Breast epithelium (tissue), 4 donors: ENCODE results near the gene ABHD4. TPM values are rescaled to one million over a fixed set of nuclear protein-coding genes. Genes with fewer than 3 reads are reported as not detected.

ENCODE experiments used
- DNase-seq, 2 donors: peaks; one replicate each; pipeline ENCODE4 v3.0.0-alpha.2; 2019; ENCODE audit warnings: low spot score in 2 of 2
- H3K27ac ChIP-seq, 2 donors: fragments of 200-600 bp; sonication (generic) in 1 of 2; one replicate each; pipeline ENCODE4 v1.5.1; 2016 to 2019; ENCODE audit warnings: mild to moderate bottlenecking in 1 of 2
- H3K27me3 ChIP-seq, 2 donors: fragments of 200-600 bp; sonication (generic) in 1 of 2; one replicate each; pipeline versions ENCODE4 v1.5.1 to v1.6.0; 2017 to 2019; ENCODE audit warnings: control low read depth in 1 of 2, mild to moderate bottlenecking in 1 of 2
- H3K36me3 ChIP-seq: fragments of 200-600 bp; one replicate; pipeline ENCODE4 v1.5.1; 2019
- H3K4me1 ChIP-seq, 2 donors: fragments of 200-600 bp; sonication (generic); one replicate each; pipeline ENCODE4 v1.5.1; 2016 to 2019; ENCODE audit warnings: control low read depth in 1 of 2
- H3K4me3 ChIP-seq, 3 donors: fragments of 200-600 bp; sonication (generic); 1 replicate in 2 of 3; 2 replicates in 1 of 3; pipeline ENCODE4 v1.5.1; 2016 to 2019; ENCODE audit warnings: mild to moderate bottlenecking in 3 of 3, moderate library complexity in 2 of 3
- H3K9me3 ChIP-seq, 2 donors: fragments of 200-600 bp; sonication (generic) in 1 of 2; one replicate each; pipeline ENCODE4 v1.5.1; 2016 to 2019; ENCODE audit warnings: control low read depth in 1 of 2
- CTCF ChIP-seq, 3 donors: fragments of 450-650 bp; IDR thresholded peaks; one replicate each; pipeline ENCODE4 v1.5.1; 2016 to 2017; ENCODE audit warnings: antibody characterized with exemption in 3 of 3, mild to moderate bottlenecking in 3 of 3, moderate library complexity in 3 of 3
- POLR2A ChIP-seq: fragments of 450-650 bp; IDR thresholded peaks from one replicate; pipeline ENCODE4 v1.6.1; 2016; ENCODE audit warnings: antibody characterized with exemption, mild to moderate bottlenecking, moderate library complexity
- POLR2AphosphoS5 ChIP-seq, 3 donors: sonication (generic); formaldehyde crosslinking; IDR thresholded peaks; one replicate each; pipeline ENCODE4 v1.6.1; 2017; ENCODE audit warnings: antibody characterized with exemption in 3 of 3
- intact Hi-C: fragments of 100-400 bp; cut with DNase I; formaldehyde crosslinking; loops from one replicate; pipeline ENCODE4 v1.15.1; 2023; ENCODE audit warnings: low total_unique reads
- total RNA-seq, 3 donors: library from RNA; depleted of rRNA; stranded (reverse); fragments of >200 nt; gene quantifications; one replicate each; pipeline ENCODE4 v1.1.0, GENCODE V29; 2016

The ABHD4 gene
- total RNA-seq, 3 donors from 2014 or later, result 22.1 to 41.6 (median 25.2) TPM

GRCh38 chr14:22646570-22647254 is 48.6 kb downstream of the ABHD4 start:
- H3K4me3 ChIP-seq, result no peak overlapping the region
- no peak for DNase-seq
- intact Hi-C loops, result no loop called here
- H3K4me1 ChIP-seq, result no peaks in the 10 kb centered on the region
- H3K27me3 ChIP-seq, result no peaks in the 10 kb centered on the region
- TF ChIP-seq CTCF (IDR thresholded peaks at IDR 0.05), result no peak
- TF ChIP-seq POLR2AphosphoS5 (IDR thresholded peaks at IDR 0.05), result no peak
- TF ChIP-seq POLR2A, result no peak
- H3K9me3 ChIP-seq, result no peaks in the 10 kb centered on the region
- H3K36me3 ChIP-seq, result no peaks in the 10 kb centered on the region
- H3K27ac ChIP-seq, result no peak overlapping the region

- Histone ChIP-seq H3K27me3 (no peaks in the 10 kb centered on the region), H3K4me3 (no peak overlapping the region), H3K36me3 (no peaks in the 10 kb centered on the region), H3K9me3 (no peaks in the 10 kb centered on the region), H3K4me1 (no peaks in the 10 kb centered on the region), H3K27ac (no peak overlapping the region)
- TF ChIP-seq POLR2A, result no peak
- no peak for TF ChIP-seq POLR2AphosphoS5 (IDR thresholded peaks at IDR 0.05)
- TF ChIP-seq CTCF (IDR thresholded peaks at IDR 0.05), result no peak
- intact Hi-C loops, result no loop called here
- DNase-seq, result no peak
Measured at GRCh38 chr14:22648506-22648905, 50.4 kb downstream of the ABHD4 start.

- no peak overlapping the region for H3K4me3 ChIP-seq
- H3K9me3 ChIP-seq, result no peaks in the 10 kb centered on the region
- intact Hi-C loops, result no loop called here
- no peak for TF ChIP-seq POLR2A
- no peak for TF ChIP-seq POLR2AphosphoS5 (IDR thresholded peaks at IDR 0.05)
- TF ChIP-seq CTCF (IDR thresholded peaks at IDR 0.05), result no peak
- H3K4me1 ChIP-seq, result no peaks in the 10 kb centered on the region
- H3K27me3 ChIP-seq, result no peaks in the 10 kb centered on the region
- H3K27ac ChIP-seq, result no peak overlapping the region
- H3K36me3 ChIP-seq, result no peaks in the 10 kb centered on the region
- DNase-seq, result no peak
Measured at GRCh38 chr14:22650046-22650739, 52.1 kb downstream of the ABHD4 start.

GRCh38 chr14:22650960-22651521 is 52.9 kb downstream of the ABHD4 start:
- H3K4me3 ChIP-seq, result no peak overlapping the region
- no peaks in the 10 kb centered on the region for H3K27me3 ChIP-seq
- no peak for DNase-seq
- TF ChIP-seq POLR2AphosphoS5 (IDR thresholded peaks at IDR 0.05) (no peak), CTCF (IDR thresholded peaks at IDR 0.05) (no peak), POLR2A (no peak)
- no peak overlapping the region for H3K27ac ChIP-seq
- no peaks in the 10 kb centered on the region for H3K9me3 ChIP-seq
- H3K36me3 ChIP-seq, result no peaks in the 10 kb centered on the region
- intact Hi-C loops, result no loop called here
- H3K4me1 ChIP-seq, result no peaks in the 10 kb centered on the region

- no peak for DNase-seq
- H3K36me3 ChIP-seq, result no peaks in the 10 kb centered on the region
- H3K4me3 ChIP-seq, result no peak overlapping the region
- intact Hi-C loops, result no loop called here
- H3K9me3 ChIP-seq, result no peaks in the 10 kb centered on the region
- no peak overlapping the region for H3K27ac ChIP-seq
- TF ChIP-seq CTCF (IDR thresholded peaks at IDR 0.05), result no peak
- TF ChIP-seq POLR2A, result no peak
- no peak for TF ChIP-seq POLR2AphosphoS5 (IDR thresholded peaks at IDR 0.05)
- H3K27me3 ChIP-seq, result no peaks in the 10 kb centered on the region
- no peaks in the 10 kb centered on the region for H3K4me1 ChIP-seq
Measured at GRCh38 chr14:22651586-22651985, 53.5 kb downstream of the ABHD4 start.
